T-helper 1 cell treated with Interleukin-12 subunit alpha and Interleukin-12 subunit beta and Interleukin-4 antibody, amounts not matched to agents 30 μg/mL and 1 μg/mL, for 36 hours (primary cell): ENCODE measurements around the gene SMAD6.

Experiments used
- H3K27ac Mint-ChIP-seq: one replicate; pipeline ENCODE4 v1.8.0; 2021; ENCODE audit warnings: mild to moderate bottlenecking, mixed read lengths
- H3K27me3 Mint-ChIP-seq: one replicate; pipeline ENCODE4 v1.8.0; 2021; ENCODE audit warnings: low read depth, mixed read lengths
- H3K36me3 Mint-ChIP-seq: one replicate; pipeline ENCODE4 v1.8.0; 2021; ENCODE audit warnings: low read depth, mixed read lengths
- H3K4me1 Mint-ChIP-seq: one replicate; pipeline ENCODE4 v1.8.0; 2021; ENCODE audit warnings: low read depth, mixed read lengths
- H3K4me3 Mint-ChIP-seq: one replicate; pipeline ENCODE4 v1.8.0; 2021; ENCODE audit warnings: mild to moderate bottlenecking, moderate library complexity, mixed read lengths
- H3K9me3 Mint-ChIP-seq: one replicate; pipeline ENCODE4 v1.8.0; 2021; ENCODE audit warnings: mixed read lengths

Gene SMAD6

GRCh38 chr15:66729331-66729951 lies 27.4 kb downstream of the SMAD6 start:
- Mint-ChIP-seq H3K27ac (no peak overlapping the region), H3K27me3 (peaks cover 6% of the 10 kb centered on the region), H3K9me3 (no peaks in the 10 kb centered on the region), H3K36me3 (no peaks in the 10 kb centered on the region), H3K4me1 (no peaks in the 10 kb centered on the region), H3K4me3 (no peak overlapping the region)

- no peak overlapping the region for H3K27ac Mint-ChIP-seq
- no peaks in the 10 kb centered on the region for H3K36me3 Mint-ChIP-seq
- no peak overlapping the region for H3K4me3 Mint-ChIP-seq
- H3K27me3 Mint-ChIP-seq, result peaks cover 6% of the 10 kb centered on the region
- H3K9me3 Mint-ChIP-seq, result no peaks in the 10 kb centered on the region
- no peaks in the 10 kb centered on the region for H3K4me1 Mint-ChIP-seq
Measured at GRCh38 chr15:66730168-66731021, 28.4 kb downstream of the SMAD6 start.

- H3K9me3 Mint-ChIP-seq, result no peaks in the 10 kb centered on the region
- H3K36me3 Mint-ChIP-seq, result no peaks in the 10 kb centered on the region
- H3K27ac Mint-ChIP-seq, result no peak overlapping the region
- peaks cover 6% of the 10 kb centered on the region for H3K27me3 Mint-ChIP-seq
- H3K4me3 Mint-ChIP-seq, result no peak overlapping the region
- H3K4me1 Mint-ChIP-seq, result no peaks in the 10 kb centered on the region
Measured at GRCh38 chr15:66733976-66734375, 31.9 kb downstream of the SMAD6 start.

DNA sequence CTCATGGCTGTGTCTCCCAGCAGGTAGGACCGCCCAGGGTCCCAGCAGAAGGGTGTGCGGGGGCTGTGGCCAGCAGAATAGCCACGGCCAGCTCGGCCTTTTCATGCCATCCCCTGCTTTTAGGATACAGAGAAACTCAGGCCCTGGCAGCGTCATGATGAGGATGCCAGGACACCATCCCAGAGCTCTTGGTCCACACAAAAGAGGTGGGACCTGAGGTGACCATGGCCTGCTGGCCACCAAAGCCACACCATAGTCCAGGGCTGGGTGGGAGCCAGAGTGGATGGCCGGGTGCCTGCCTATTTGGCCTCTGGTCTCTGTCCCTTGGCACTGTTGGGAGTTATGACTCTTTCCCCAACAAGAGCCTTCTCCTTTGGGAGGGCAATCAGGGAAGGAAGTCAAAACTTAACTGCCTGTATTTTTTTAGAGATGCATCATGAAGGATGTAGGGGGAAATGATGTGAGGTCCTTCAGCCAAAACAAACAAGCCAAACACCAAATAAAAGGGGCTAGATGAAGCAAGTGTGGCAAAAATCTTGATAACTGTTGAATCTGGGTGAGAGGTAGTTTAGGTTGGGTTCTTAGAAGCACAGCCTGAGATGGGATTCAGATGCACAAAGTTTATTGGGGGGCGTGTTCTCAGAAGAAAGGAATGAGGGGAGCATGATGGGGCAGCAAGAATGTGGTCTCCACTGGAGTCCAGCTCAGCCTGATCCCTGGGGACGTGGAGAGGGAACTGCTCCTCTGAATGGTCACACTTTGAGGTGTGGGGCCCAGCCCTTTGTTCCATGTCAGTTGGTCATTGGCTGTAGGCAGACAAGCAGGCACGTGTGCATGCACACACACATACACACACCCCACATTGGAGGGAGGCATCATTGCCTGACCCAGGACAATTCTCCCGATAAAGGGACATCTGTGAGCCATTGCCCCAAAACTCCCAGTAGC lies 33.2 kb downstream of the SMAD6 start:
- Mint-ChIP-seq H3K9me3 (no peaks in the 10 kb centered on the region), H3K36me3 (no peaks in the 10 kb centered on the region), H3K27me3 (peaks cover 6% of the 10 kb centered on the region), H3K4me1 (no peaks in the 10 kb centered on the region), H3K4me3 (no peak overlapping the region), H3K27ac (no peak overlapping the region)

- H3K9me3 Mint-ChIP-seq, result no peaks in the 10 kb centered on the region
- no peaks in the 10 kb centered on the region for H3K4me1 Mint-ChIP-seq
- no peaks in the 10 kb centered on the region for H3K36me3 Mint-ChIP-seq
- H3K27ac Mint-ChIP-seq, result no peak overlapping the region
- peaks cover 6% of the 10 kb centered on the region for H3K27me3 Mint-ChIP-seq
- H3K4me3 Mint-ChIP-seq, result no peak overlapping the region
Measured at GRCh38 chr15:66735909-66736305, 33.9 kb downstream of the SMAD6 start.

- no peak overlapping the region for H3K27ac Mint-ChIP-seq
- no peaks in the 10 kb centered on the region for H3K9me3 Mint-ChIP-seq
- H3K4me3 Mint-ChIP-seq, result no peak overlapping the region
- no peaks in the 10 kb centered on the region for H3K4me1 Mint-ChIP-seq
- no peaks in the 10 kb centered on the region for H3K36me3 Mint-ChIP-seq
- peaks cover 6% of the 10 kb centered on the region for H3K27me3 Mint-ChIP-seq
Measured at GRCh38 chr15:66737243-66738010, 35.4 kb downstream of the SMAD6 start.

DNA sequence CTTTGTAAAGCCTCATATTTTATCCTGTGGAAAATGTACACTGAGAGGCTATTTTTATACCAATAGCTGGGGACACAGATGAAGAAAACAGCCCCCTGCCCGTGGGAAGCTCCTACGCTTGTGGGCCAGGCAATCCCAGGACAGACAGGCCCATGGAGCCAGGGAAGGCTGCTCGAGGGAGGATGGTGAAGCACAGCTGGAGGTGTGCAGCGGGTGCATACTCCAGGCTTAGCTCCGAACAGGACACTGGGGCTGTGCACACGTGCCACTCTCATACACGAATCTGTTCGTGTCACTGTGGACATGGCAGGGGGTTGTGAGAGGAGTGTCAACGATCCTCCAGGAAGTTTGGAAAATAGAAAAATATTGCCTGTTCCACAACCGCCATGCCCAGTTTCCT lies 36.1 kb downstream of the SMAD6 start:
- no peaks in the 10 kb centered on the region for H3K36me3 Mint-ChIP-seq
- H3K9me3 Mint-ChIP-seq, result no peaks in the 10 kb centered on the region
- no peaks in the 10 kb centered on the region for H3K4me1 Mint-ChIP-seq
- H3K4me3 Mint-ChIP-seq, result no peak overlapping the region
- no peak overlapping the region for H3K27ac Mint-ChIP-seq
- peaks cover 6% of the 10 kb centered on the region for H3K27me3 Mint-ChIP-seq

DNA sequence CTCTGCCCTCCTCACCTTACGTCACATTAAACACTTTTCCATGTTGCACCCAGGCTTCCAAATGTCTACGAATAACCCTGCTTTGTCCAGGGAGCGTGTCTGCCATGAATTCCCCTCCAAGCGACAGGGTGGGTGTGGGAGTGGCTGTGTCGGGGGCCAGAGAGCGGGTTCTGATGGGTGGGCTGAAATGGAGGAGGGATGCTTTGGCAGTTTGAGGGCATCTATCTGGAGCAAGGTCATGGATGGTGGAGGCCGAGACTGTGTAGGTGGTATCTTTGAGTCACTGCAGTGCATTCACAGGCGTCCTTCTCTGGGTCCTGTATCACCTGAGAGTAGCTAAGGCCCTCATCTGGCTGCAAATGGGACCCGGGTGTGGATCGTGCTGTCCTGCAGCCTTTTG lies 36.6 kb downstream of the SMAD6 start:
- no peaks in the 10 kb centered on the region for H3K36me3 Mint-ChIP-seq

DNA sequence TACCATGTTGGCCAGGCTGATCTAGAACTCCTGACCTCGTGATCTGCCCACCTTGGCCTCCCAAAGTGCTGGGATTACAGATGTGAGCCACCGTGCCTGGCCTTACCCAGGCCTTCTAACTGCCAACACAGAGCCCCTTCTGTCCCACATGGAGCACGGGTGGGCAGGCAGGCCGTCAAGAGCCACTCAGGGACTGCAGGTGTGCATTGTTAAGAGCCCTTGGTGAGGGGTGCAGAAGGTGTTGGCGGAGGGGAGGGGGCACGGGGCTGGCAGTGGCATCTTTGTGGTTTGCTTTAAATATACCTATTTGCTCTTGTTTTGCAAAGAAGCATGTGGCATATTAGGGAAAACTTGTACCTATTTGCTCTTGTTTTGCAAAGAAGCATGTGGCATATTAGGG lies 37.3 kb downstream of the SMAD6 start:
- H3K27ac Mint-ChIP-seq, result no peak overlapping the region
- no peaks in the 10 kb centered on the region for H3K9me3 Mint-ChIP-seq
- no peak overlapping the region for H3K4me3 Mint-ChIP-seq
- no peaks in the 10 kb centered on the region for H3K36me3 Mint-ChIP-seq
- H3K4me1 Mint-ChIP-seq, result no peaks in the 10 kb centered on the region
- H3K27me3 Mint-ChIP-seq, result no peaks in the 10 kb centered on the region

More for the DNA sequence above, 36.6 kb downstream of the SMAD6 start:
- H3K9me3 Mint-ChIP-seq, result no peaks in the 10 kb centered on the region
- H3K27ac Mint-ChIP-seq, result no peak overlapping the region
- no peak overlapping the region for H3K4me3 Mint-ChIP-seq
- H3K27me3 Mint-ChIP-seq, result peaks cover 3% of the 10 kb centered on the region
- H3K4me1 Mint-ChIP-seq, result no peaks in the 10 kb centered on the region

DNA sequence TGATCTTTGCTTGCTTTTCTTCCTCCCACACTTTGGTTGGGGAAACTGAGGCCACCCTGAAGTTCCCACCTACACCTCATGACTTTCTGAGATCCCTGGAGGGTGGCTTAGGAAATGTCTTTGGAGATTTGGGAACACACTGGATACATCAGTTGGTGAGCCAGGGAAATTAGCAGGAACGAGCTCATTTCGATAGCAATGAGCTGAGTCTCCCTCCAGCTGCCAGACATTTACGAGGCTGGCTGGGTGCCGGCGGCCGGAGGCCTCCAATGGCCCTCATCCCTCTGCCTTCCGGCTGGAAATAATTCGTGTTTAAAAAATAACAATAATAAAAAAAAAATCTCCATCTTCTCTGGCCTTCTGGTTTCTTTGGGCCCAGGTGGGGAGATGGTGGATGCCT lies 38.8 kb downstream of the SMAD6 start:
- Mint-ChIP-seq H3K9me3 (no peaks in the 10 kb centered on the region), H3K27ac (no peak overlapping the region), H3K36me3 (no peaks in the 10 kb centered on the region), H3K27me3 (no peaks in the 10 kb centered on the region), H3K4me1 (no peaks in the 10 kb centered on the region), H3K4me3 (no peak overlapping the region)

GRCh38 chr15:66741646-66742045 lies 39.6 kb downstream of the SMAD6 start:
- Mint-ChIP-seq H3K27me3 (no peaks in the 10 kb centered on the region), H3K36me3 (no peaks in the 10 kb centered on the region)

GRCh38 chr15:66742286-66742685 lies 40.2 kb downstream of the SMAD6 start:
- Mint-ChIP-seq H3K36me3 (no peaks in the 10 kb centered on the region), H3K27ac (no peak overlapping the region), H3K27me3 (no peaks in the 10 kb centered on the region), H3K4me3 (no peak overlapping the region), H3K9me3 (no peaks in the 10 kb centered on the region), H3K4me1 (no peaks in the 10 kb centered on the region)

More at GRCh38 chr15:66741646-66742045, 39.6 kb downstream of the SMAD6 start:
- no peaks in the 10 kb centered on the region for H3K9me3 Mint-ChIP-seq
- no peak overlapping the region for H3K27ac Mint-ChIP-seq
- H3K4me1 Mint-ChIP-seq, result no peaks in the 10 kb centered on the region
- no peak overlapping the region for H3K4me3 Mint-ChIP-seq

- Mint-ChIP-seq H3K27ac (no peak overlapping the region), H3K4me3 (no peak overlapping the region), H3K27me3 (no peaks in the 10 kb centered on the region), H3K36me3 (no peaks in the 10 kb centered on the region), H3K4me1 (no peaks in the 10 kb centered on the region), H3K9me3 (no peaks in the 10 kb centered on the region)
Measured at GRCh38 chr15:66743204-66743603, 41.2 kb downstream of the SMAD6 start.
